Medulla oblongata (tissue), 1 donor: ENCODE results near the gene FGGY.

ENCODE experiments used
- DNase-seq: peaks from one replicate; pipeline ENCODE4 v3.0.0-alpha.2; 2015; ENCODE audit errors: extremely low spot score

Gene FGGY

DNA sequence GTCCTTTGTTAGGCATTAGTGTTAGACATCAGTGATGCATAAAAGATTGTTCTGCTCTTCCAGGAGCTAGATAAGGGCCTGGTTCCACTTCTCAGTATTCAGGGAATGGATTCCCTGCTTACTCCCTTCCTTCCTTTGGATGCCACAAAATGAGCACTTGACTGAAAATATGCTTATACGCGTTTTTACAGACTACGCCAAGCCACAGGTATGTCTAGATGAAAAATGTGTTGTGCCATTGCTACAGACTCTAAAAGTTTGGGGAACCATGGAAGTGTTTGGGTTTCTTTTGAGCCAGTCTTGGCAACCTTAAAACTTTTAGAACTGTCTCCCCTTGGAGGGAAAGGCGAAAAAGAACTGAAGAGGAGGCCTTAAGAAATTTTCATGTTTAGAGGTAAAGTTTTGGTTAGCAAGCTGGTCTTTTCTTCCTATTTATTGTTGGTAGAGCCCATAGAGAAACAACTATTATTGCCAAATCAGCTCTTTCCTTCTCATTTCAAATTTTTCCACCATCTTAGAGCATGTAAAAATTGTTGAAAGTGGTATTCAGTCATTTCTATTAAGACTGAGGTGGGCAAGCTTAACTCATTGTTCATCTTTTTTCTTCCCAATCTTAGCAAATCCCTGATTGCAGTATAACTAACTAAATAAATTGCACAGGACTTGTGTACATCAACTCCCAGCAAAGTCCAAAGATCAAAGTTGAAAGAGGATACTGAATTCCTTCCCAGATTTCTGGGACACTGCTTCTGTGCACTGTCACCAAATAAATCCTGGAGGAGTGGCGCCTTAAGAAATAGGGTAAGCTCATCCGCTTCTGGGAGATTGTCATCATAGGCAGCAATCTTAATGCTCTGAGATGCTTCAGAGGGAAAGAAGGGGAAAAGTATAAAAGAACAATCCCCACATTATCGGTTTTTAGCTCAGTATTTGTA, 18.9 kb downstream of the FGGY start:
- no peak for DNase-seq

DNA sequence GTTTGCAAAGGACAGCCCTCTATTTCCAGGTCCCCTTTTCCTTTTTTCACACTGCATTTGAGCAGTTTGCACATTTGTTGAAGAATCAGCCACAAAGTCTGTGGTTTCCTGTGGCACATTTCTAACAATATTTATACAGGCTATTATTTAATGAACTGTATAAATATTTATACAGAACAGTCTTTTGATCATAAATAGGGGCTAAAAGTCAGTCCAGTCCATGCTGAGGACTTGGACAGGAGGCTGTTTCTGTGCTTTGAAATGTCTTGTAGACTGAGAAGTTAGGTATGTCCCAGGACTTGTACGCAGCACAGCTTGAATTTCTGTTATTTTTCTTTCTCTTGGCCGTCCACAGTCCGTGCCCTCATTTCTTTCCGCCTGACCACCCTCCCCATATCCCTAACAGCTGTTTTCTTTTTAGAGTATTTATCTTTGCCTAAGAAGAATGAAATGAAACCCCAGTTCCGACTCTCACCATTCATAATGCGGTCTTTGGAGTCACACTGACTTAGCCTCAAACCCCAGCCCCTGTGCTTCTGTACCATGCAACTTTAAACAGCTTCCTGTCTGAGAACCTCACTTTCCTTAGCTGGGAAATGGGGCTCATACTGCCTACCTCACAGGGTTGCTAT, 19.7 kb downstream of the FGGY start:
- no peak for DNase-seq

DNA sequence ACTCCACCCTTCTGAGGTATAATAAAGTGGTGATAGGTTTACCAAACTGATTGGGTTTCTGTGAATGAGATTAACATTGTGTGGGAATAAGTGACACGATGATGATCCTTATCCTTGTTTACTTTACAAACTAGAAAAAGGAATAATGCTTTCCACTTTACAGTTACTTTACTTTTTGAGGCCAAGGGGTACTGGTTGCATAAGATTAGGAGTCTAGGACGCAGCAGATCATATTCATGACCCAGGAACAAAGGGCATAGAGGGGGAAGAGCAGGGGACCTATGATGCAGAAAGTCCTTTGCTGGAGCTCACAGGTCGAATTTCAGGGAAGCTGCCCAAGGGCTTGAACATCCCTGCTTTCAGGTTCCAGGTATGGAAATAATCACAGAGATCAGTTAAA, 20.4 kb downstream of the FGGY start:
- no peak for DNase-seq

DNA sequence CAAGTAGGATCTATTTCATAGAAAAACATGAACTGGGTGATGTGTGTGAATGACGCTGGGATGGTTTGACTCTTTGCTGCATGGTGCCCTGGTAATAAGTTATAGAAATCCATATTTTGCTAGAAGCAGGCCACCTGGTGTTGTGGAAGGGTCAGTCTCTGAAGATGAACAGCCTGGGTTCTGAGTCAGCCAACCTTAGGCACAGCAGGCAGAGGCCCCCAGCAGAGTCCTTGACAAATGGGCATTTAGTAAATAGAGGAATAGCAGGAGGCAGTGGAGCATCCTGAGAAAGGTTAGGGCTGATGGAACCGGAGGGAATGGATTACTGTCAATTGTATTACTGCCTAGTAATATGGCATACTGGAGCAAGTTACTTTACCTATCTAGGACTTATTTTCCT, 20.9 kb downstream of the FGGY start:
- no peak for DNase-seq

DNA sequence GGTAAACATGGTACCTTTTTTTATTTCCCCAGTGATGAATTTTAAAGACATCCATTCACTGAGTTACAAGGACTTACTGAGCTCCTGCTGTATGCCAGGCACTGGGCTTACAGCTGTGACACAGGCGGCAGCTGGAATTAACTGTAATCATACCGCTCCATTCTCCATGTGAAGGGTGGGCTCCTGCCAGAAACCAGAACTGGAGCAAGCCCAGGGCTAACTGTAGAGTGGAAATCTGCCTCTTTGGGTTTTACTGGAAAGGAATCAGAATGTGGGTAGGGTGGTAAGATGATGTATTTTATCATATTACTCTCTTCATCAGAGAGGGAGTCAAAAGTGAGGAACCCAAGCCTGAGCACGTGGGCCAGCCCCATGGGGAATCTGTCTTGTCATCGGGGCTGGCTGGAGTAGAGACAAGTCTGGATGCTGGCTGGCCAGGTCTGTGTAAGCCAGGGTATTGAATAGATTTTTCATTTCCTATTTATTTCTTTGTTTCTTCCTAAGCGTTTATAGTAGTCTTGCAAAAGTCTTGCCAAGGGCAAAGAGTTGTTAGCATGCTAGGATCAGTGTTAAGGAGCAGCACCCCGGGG, 21.5 kb downstream of the FGGY start:
- no peak for DNase-seq

DNA sequence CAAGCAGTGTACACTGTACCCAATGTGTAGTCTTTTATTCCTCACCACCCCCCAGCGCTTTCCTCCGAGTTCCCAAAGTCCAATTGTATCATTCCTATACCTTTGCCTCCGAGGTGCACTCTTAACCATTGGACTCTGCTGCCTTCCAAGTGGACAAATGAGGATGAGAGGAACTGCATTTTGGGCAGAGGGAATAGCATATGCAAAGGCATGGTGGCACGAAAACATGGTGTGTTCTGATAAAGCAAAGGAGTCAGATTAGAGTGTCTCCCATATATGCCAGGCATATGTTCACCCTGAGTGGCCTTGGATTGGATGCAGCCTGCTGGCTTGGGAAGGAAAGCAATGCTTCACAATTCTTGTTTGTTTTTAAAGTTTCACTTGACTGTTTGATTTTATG, 25.5 kb downstream of the FGGY start:
- no peak for DNase-seq

DNA sequence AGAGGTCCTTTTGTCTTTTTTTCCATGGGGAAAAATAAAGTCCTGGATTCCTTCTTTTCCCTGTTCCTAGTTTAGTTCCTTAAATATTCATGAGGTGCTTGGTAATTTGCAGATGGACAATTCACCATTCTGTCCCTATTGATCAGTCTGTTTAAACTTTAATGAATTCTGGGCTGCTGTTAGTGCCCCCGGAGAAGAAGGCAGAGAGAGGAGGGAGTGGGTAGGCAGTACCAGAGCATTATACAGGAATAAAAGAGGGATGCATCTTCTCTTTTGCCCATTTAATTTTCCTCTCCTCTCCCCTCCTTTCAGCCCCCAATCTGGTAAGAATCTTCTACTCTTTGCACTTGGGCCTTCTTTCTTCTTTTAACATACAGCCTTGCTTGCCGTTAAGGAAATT, 25.9 kb downstream of the FGGY start:
- no peak for DNase-seq

DNA sequence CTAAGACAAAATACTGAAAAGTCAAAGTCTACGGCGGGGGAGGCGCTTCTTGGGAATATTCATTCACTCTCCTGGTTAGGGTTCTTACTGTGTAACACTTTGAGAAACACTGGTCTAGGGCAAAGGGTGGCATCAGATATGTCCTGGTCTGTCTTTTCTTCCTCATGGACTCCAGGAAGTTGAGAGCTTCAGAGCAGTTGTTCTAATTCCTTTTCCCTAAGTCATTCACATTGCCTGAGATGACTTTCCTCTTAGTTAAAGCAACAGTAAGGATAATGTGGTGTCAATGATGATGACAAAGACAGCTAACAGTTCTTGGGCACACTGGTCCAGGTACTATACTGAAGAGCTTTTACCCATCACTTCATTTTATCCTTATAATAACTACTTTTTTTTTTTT, 27.0 kb downstream of the FGGY start:
- no peak for DNase-seq

DNA sequence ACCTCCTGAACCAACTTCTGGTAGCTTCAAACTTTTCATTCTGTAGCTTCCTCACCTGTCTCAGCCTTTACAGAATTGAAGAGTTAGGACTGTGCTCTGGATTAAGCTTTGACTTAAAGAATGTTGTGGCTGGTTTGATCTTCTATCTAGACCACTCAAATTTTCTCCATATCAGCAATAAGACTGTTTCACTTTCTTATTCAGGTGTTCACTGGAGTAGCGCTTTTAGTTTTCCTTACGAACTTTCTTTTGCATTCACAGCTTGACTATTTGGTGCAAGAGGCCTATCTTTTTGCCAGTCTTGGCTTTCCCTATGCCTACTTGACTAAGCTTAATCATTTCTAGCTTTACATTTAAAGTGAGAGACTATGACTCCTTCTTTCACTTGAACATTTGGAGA, 31.5 kb downstream of the FGGY start:
- no peak for DNase-seq

DNA sequence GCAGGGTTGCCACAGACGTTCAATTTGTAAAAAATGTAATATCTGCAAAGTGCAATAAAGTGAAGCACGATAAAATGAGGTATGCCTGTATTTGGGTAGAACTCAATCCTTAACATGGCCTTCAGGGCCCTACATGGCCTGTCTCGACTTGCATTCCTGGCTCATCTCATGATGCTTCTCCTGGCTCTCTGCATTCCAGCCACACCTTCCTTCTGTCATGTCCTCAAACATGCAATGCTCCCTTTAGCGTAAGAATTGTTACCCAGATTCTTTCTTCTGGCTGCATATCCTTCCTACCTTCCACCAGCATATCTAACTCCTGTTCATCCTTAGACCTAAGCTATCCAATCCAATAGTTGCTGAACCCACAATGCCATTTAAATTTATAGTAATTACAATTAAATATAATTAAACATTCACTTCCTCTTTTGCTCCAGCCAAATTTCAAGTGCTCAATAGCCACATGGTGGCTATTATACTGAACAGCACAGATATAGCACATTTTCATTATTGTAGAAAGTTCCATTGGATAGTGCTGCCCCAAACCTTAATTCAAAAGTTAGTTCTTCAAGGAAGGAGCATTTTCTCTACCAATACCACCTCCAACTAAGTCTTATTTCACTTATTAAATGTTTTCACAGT, 32.6 kb downstream of the FGGY start:
- no peak for DNase-seq

DNA sequence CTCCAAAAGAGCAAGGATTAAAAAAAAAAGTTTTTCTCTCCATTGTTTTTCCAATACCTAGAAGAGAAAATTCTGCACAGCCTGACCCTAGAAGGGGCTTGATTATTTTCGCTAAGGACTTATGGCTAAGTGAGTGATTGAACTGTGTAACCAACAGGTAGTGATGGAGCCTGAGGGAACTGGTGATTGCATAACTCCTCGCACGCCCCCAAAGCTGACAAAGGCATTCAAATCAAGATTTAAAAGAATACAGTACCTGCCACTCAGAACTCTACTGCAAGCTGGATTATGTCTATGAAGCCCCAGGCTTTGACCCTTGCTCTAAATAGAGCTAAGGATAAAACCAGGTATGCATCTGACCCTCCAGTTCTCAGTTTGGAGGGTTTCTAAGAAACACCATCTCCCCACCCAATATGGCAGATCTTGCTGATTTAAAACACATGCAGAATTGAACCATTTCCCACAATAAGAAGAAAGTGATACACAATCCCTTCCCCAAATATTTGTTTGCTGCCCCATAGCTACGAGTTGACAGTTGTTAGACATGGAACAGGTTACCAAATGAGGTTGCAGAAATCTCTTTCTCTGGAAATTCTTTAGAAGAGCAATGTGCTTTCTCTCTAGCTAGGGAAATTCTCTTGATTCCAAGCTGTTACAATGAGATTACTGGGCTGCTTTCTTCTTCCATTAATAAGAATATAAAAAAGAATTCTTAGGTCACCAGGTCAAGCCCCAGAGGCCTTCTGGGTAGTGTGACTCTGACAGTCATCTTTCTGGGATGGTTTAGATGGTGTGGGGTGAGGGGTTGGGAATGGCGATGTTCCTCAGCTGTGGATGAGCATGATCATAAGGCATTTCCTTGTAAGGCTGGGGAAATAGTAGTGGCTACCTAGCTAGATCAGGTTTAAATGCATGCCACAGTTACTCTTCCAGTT, 35.1 kb downstream of the FGGY start:
- no peak for DNase-seq

DNA sequence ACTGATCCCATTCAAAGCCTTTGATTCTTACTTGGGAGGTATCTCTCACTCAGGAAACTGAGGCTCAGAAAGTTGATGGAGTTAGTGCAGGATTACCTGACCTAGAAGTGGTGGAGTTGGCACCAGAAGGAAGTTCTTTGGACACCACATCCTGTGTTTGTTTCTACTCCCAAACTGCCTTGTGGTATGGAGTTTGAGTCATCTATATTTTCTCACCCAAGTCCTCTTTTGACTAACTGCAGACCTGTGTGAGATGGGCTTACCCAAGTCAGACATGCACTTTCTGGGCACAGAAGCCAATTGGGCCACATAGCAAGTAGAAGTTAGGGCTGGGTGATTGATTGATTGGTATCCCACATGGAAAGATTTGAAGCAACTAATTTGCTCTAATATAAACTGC, 36.1 kb downstream of the FGGY start:
- no peak for DNase-seq

DNA sequence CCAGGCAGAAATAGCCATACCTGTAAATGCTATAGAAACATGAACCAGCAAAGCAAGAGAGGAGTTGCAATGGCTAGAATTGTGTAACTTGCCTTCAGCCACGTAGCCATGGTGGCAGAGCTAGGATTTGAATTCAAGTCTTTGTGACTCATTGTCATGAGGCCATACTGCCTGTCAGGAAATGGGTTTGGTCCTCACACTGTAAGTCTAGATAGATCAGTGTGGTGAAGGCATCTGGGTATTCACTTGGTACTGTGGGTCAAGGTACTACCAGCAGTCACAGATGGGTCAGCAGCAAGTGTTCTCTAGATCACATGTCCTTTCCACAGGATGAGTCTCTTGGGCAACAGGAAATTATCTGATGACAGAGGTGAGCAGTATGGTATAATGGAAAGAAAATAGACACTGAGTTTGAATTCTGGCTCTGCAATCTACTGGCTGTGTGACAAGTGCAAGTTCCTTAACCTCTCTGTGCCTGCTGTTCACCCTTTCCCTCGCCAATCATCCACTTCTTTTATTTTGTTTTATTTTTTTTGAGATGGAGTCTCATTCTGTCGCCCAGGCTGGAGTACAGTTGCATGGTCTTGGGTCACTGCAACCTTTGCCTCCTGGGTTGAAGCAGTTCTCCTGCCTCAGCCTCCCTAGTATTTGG, 36.9 kb downstream of the FGGY start:
- DNase-seq, result no peak

DNA sequence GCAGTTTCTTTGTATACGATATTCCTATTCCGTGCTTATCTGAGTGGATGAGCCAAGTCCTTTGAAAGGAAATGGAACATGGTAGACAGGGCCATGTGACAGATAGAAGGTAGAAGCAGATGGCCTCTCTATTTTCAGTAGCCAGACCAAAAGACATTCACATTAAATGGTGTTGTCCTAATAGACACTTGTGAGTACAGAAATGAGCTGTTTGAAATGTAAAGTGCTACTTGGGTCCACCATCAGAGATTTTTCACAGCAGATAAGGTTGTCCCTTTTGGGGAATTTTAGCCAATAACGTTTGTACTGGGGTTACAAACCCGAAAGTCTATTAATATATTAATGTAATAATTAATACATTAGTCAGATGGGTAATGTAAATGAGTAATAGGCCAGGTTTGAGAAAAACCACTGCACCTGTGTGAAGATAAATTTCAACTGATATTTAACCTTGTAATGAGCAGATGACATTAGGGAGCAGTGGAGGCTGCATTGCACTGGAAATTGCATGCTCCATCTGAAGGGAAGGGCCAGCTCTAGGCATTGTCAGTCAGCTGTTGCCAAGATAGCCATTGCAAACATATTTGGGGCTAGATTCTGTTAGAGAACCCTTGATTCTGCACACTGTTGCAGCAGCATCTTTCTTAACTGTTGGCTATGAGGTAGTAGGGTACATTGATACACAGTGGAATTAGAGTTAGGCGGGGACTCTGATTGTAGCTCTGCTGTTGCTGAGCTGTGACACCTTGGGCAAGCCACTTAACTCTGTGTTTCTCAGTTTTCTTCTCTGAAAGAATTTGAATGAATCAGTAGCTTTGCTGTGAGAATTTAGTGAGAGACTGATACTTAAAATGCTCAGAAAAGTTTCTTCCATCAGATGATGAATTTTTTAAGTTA, 43.8 kb downstream of the FGGY start:
- DNase-seq, result no peak

DNA sequence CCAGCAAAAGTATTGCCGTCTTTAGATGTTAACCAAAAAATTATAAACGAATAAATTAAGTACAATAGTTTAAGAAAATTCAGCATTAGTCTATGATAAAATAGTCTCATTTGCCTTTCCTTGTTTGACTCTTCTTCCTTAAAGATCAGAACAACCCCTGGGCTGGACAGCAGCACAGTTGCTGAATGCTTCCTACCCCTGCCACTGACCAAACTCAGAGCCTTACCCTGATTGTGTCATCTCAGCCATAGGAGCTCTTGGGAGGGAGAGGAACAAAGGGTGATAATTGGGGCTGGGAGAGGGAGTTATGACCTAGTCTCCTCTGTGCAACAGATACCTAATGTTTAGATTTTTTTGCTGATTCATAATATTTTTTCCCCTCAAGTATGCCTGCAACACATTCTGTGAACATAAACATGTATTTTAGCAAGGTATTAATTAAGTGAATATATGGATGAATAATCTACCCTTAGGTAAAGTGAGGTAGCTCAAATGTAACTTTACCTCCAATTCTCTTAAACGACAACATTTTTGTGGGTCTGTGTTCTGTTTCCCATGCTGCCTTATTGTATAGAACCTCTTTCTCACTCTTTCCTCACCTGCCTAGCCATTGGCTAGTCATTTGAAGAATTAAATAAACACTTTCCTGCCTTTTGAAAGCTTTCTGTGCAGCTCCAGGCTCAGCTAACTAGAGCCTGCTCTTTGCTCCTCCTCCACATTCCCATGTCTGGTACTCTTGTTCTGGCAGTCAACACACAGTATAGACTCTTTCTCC, 46.1 kb downstream of the FGGY start:
- DNase-seq, result no peak

DNA sequence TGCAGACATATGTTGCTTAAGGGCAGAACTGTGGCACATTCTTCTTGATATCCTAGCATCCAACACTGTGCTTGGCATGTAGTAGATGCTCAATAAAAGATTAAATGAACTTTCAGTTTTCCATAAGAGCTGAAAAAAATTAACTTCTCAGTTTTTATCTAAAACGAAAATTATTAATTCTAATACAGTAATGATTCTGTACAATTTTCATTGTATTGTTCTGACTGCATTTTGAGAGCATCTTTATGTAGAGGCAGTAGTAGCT, 46.6 kb downstream of the FGGY start:
- DNase-seq, result no peak

DNA sequence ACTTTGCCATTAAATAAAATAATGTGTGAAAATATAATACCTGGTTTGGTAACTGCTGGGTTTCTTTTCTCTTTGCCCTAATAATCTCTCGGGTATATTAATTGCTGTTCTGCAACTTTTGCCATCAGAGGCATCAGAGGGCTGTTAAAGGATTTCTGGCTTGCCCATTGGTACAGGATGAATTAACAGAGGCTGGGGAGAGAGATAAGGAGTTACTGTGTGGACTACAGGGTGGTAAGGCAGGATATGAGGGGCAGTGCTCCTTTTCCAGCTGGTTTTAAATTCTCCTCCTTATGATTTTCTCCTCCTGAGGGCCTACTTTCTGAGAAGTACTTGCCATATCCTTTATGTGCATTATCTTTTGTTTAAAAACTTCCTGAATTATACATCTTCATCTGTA, 48.3 kb downstream of the FGGY start:
- no peak for DNase-seq

DNA sequence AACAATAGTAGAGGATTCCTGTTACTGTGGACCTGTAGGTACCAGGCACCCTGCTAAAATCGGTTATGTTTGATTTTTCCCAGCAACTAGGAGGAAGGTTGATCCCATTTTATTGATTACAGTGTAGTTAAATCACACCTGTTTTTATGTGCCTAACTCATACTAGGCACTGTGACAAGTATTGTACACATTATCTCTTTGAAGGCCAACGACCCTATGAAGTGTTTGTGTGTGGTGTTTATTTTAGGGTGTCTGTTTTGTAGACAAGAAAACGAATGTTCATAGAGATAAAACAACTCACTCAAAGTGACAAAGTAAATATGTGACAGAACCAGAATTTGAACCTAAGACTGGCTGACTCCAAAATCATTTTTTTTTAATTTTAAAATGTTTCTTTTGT, 49.5 kb downstream of the FGGY start:
- DNase-seq, result no peak

DNA sequence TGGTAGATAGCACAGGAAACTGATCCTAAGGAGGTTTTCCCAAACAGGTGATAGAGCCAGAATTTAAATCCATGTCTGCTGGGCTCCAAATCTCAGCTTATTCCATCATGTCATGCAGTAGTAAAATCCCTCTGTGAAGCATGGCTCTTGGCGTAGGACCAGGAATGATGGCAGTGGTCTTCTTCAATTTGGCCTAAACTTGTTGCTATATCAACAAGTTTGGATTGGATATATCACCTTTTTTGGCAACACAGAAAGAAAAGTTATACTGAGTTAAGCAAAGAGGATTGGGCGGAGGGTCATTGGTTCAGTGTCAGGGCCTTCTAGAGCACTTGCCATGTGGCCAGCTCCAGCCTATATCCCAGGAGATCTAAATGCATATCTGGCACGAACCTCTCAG, 52.2 kb downstream of the FGGY start:
- DNase-seq, result no peak
